OCI-LY7 (cell line): Measurements from ENCODE around the gene NRAS.

Experiments used
- EZH2phosphoT487 ChIP-seq: fragments of 200-600 bp; sonication (generic); IDR thresholded peaks from 2 replicates; pipeline ENCODE4 v1.6.1; 2018; ENCODE audit warnings: low read depth, borderline replicate concordance, mild to moderate bottlenecking, mixed run types, antibody characterized with exemption, low read length, moderate library complexity, mixed read lengths
- TF ChIP-seq, protein P1 (sequence below): fragments of 200-600 bp; sonication (generic); conservative IDR thresholded peaks from 2 replicates; pipeline ENCODE4 v1.5.1; 2014; ENCODE audit warnings: mild to moderate bottlenecking, antibody characterized with exemption, low read length, moderate library complexity, mixed read lengths

GRCh38 chr1:114735479-114735878, 18.9 kb upstream of the NRAS start:
- TF ChIP-seq EZH2phosphoT487: no peak
- TF ChIP-seq, protein P1, sequence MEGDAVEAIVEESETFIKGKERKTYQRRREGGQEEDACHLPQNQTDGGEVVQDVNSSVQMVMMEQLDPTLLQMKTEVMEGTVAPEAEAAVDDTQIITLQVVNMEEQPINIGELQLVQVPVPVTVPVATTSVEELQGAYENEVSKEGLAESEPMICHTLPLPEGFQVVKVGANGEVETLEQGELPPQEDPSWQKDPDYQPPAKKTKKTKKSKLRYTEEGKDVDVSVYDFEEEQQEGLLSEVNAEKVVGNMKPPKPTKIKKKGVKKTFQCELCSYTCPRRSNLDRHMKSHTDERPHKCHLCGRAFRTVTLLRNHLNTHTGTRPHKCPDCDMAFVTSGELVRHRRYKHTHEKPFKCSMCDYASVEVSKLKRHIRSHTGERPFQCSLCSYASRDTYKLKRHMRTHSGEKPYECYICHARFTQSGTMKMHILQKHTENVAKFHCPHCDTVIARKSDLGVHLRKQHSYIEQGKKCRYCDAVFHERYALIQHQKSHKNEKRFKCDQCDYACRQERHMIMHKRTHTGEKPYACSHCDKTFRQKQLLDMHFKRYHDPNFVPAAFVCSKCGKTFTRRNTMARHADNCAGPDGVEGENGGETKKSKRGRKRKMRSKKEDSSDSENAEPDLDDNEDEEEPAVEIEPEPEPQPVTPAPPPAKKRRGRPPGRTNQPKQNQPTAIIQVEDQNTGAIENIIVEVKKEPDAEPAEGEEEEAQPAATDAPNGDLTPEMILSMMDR: no peak
